HG03558 (cell line): ENCODE results near the gene OTUD7B.

ENCODE experiments used
- ATAC-seq: cut with Tn5 transposase; IDR thresholded peaks from one replicate; pipeline ENCODE4 v1.9.1; 2021; ENCODE audit warnings: moderate number of reproducible peaks; ENCODE audit not compliant: unreplicated experiment; ENCODE audit errors: extremely low read depth

OTUD7B gene

DNA sequence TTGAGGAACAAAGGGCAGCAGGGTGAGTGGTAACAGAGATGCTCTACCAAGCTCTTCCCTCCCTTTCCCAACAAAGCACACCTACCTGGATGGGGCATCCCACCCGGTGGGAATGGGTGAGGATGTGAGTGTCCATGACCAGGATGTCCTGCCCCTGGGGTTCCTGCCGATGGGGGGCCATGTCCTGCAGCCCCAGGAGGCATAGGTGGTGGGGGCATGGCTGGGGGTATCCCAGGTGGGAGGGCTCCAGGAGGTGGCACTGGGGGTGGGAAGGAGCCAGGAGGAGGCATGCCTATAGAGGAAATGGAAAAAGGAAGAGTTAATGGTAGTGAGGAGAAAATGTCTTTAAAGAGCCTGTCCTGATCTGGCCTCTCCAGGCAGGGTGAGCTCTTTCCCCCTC lies 84.8 kb downstream of the OTUD7B start:
- ATAC-seq, result no peak

GRCh38 chr1:149925345-149925744 lies 85.2 kb downstream of the OTUD7B start:
- ATAC-seq, result no peak

DNA sequence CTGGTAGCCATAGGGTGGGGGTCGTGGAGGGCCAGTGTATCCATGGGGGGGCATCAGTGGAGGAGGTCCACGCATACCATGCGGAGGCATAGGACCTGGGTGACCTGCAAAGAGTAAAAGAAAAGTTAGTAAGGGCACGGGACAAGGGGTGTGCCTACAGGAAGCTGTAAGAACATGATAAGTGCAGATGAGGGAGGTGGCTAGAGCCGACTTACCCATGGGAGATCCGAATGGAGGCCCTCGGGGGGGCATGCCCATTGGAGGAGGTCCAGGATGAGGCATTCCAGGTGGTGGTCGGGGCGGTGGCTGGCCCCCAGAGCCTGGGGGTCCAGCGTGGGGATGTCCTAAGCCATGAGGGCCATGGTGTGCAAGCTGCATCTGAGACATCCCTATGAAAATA lies 86.9 kb downstream of the OTUD7B start:
- ATAC-seq, result no peak

DNA sequence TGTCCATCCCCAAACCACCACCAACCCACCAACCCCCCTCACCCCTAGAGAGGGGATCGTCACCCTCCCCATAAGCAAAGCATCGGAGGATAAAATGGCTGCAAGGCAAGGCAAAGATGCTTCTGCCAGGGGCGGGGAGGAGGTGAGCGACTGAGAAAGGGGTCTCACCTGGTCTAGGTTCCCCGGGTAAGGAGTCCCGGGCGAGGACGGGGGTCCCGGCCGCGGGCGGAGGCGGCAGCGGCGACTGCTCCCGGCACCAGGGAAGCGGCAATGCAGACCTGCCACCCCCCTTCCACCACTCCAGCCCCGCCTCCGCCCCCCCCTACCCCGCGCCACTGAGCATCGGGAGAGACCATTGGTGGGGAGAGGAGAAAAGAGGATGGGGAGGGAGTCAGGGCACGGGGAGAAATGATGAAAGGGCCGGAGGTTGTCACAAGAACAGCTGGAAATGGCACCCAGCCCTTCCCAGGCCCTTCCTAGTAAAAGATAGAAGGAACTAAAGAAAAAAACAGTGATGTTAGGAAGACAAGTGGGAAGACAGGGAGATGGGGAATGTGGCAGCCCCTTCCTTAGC lies 92.9 kb downstream of the OTUD7B start, which contains the start of gene SV2A:
Gene SV2A (minus strand): TSS at position 274 of the 574 bp plus-strand sequence. CDS start 4,004 bp downstream, outside the sequence.
- no peak for ATAC-seq

DNA sequence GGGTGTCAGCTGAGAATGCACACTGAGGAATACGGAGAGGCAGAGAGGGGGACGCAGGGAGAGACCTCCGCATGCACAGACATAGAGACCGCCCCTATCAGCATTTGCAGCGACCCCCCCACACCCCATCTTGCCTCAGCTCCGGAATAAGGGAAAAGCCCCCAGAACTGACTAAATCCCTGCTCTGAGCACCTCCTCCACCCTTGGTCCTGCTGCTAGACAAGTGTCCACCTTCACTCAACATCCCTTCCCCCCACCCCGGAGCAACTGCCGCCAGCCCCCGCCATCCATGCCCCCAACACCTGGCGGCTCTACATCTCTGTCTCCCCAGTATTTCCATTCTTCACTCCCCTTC lies 93.7 kb downstream of the OTUD7B start:
- ATAC-seq, result no peak

DNA sequence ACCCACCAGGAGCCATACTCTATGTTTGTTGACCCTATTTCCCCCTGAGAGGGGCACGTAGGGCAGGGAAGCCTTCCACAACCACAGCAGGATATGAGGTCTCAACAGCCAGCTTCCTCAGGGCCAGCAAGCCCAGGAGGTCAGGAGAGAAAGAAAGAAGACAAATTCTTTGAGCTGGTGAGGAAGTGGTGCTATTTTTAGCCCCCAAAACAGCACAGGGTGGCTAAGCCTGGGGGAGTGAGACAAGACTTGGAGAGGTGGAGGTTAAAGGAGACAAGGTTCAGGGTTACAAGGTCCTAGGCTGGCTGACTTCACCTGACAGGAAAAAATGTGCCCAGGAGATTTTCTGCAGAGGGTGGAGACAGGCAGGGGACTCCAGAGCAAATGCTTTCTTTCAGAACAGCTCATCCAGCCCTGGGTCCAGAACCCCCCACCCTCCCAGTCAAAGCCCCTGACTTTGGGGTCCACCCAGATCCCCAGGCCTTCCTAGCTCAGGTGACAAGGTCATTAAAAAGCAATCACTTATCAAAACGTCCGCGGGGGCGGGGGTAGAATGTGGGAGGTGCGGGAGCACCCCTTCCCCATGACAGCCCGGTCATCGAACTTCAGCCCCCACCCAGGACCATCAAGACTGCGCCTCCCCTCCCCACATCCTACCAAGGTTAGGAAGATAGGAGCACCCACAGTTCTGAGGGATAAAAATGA lies 94.2 kb downstream of the OTUD7B start:
- ATAC-seq, result no peak

DNA sequence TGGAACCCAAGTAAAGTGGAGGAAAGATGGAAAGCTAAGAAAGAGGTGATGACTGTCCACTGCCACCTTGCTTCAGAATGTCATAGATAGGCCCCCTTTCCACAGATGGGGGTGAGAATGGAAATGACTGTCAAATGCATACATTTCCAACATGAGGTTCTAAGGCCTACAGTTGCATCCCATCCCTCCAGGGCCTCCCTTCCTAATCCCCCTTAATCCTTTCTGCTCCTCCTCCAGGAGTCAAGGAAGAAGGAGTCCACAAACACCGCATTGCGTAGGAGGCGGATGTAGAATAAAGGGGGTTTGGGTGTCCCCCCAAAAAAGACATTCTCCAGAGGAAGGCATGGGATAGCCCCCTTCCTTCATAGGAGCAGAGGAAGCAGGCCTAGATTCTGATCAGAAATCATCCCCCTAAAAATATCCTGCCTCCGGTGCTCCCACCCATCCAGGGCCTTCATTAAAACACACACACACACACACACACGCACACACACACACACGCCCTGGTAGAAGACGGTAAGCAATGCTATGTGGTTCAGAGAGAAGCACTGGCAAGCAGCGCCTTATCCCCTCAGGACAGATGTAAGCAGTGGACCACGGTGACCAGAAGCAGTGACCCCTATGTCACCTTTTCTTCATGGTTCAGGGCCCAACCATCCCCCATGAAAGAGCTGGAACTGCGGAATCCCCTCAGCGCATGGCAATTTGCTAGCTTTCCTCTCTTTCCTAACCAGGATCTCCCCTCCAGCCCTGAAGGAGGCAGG lies 94.9 kb downstream of the OTUD7B start:
- ATAC-seq, result no peak

DNA sequence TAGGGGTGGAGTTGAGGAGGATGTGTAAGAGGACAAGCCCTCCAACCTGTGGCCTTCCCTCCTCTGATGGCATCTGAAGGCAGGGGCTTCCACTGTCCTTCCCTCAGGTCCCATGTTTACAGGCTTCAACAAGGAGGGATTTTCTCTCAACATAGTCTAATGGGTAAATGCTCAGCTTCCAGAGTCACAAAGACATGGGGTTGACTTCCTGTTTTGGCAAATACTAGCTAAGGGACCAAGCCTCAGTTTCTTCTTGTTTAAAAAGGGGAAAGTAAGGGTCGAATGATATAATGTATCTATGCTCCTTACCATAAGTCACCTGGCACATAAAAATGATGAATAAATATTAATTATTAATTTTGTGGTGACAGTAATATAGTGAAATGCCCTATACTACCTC lies 96.0 kb downstream of the OTUD7B start:
- ATAC-seq, result no peak

- ATAC-seq, result no peak
Measured at GRCh38 chr1:149906570-149907075, 103.9 kb downstream of the OTUD7B start.

DNA sequence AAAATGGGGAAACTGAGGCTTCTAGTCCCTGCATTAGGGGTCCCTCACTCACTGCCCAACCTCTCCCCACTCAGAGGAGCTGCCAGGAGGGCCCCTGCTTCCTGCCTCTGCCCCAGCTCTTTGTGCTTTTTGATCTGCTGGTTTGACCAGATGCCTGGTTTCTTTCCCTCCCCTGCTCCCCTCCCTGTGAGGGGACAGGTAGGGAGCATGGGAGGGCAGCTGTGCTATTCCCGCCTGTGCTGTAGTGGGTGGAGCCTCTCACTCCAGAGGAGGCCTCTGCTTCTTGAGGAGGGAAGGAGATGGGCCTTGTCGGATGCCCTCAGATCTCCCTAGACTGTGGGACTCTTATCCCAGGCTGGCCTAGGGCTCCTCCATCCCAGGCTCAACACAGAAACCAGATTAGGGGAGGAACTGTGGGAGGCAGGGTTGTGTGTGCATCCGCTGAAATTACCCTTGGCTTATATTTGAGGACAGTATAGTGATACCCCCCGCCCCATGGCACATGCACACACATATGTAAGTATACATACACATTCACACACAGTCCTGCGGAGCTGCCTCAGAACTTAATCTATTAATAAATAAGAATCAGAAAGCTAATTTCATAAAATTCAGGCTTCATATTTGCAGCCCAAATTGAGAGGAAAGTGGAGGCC lies 106.6 kb downstream of the OTUD7B start:
- ATAC-seq, result no peak

- ATAC-seq, result peak; percentile 86
Measured at GRCh38 chr1:149899460-149900284, 110.9 kb downstream of the OTUD7B start, which contains the start of gene BOLA1. TSS of gene BOLA1 (plus strand) at chr1:149899568. CDS start at chr1:149900060, 492 bp downstream.

- no peak for ATAC-seq
Measured at GRCh38 chr1:149896575-149896974, 114.0 kb downstream of the OTUD7B start.

DNA sequence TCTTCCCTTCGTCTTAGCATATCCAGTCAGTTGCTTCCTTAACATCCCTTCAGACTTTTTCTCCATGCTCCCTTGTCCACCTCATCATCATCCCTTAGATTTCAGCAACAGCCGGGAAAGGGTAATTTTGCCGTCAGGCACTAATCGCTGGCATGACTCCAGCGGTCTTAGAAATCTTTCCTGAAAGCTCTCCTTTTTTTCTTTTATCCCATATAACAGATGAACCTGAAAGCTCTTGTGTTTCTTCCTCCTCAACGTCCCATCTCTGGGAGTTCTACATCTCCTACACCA lies 121.6 kb downstream of the OTUD7B start:
- ATAC-seq, result no peak

- peak; percentile 12 for ATAC-seq
Measured at GRCh38 chr1:149888247-149888998, 122.1 kb downstream of the OTUD7B start.
